Right renal cortex interstitium (tissue), 3 donors: ENCODE measurements around the gene PTPRD. TPM values are rescaled to one million over a fixed set of nuclear protein-coding genes. Genes with fewer than 3 reads are reported as not detected.
"Not testable (repeated sequence)": the region's sequence is repeated elsewhere in the genome, so short reads cannot be mapped to it uniquely, and the experiment has no call there.

ENCODE experiments used
- DNase-seq, 3 donors: peaks; one replicate each; pipeline ENCODE4 v3.0.0-alpha.2; 2013; ENCODE audit warnings: low read depth in 3 of 3, low spot score in 2 of 3
- polyA plus RNA-seq, 3 donors: library from polyadenylated mRNA; unstranded; fragments of 120-200 nt; gene quantifications; one replicate each; pipeline ENCODE4 v1.2.1, GENCODE V29; 2013; ENCODE audit not compliant: insufficient read length in 3 of 3

The PTPRD gene
- polyA plus RNA-seq, 3 donors, result 92.4 to 109 (median 101) TPM

DNA sequence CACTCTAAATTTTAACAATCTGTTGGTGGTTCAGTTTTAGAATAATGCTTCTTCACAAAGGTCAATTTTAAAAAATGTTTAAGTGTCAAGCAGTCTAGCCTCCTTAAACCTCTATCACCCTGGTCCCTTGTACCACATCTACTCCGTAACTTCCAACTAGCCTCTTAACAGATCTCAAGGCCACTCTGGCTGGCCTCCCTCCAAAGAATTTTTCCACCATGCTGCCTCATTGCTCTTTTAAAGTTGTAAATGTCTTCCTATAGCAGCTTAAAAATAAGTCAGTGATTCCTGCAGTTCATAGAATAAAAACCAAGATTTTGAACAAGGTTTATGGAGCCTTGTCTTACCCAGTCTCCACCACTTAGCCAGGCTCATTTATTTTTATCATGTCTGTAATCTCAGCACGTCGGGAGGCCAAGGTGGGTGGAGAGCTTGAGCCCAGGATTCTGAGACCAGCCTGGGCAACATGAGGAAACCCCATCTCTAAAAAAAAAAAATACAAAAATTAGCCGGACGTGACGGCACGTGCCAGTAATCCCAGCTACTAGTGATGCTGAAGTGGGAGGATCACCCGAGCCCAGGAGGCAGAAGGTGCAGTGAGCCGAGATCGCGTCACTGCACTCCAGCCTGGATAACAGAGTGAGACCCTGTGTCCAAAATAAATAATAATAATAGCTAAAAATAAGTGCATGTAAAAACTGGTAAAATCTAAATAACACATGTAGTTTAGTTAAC lies 1888.4 kb downstream of the PTPRD start:
- DNase-seq, result no peak

DNA sequence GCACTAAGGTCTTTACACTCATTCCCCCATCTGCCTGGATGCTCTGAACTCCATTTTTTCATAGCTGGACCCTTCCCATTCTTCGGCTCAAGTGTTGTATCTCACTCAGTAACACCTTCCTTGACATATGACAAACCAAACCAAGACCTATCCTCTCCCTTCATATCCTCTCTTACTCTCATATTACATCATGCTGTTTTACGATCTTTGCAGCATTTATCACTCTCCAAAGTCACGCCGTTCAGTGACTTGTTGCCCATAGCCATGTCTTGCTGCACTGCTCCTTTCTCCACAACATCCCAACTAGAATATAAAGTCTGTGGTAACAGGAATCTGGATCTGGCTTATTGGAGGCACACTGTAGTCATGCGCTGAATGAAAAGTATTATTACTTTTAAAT lies 1889.6 kb downstream of the PTPRD start:
- no peak for DNase-seq

DNA sequence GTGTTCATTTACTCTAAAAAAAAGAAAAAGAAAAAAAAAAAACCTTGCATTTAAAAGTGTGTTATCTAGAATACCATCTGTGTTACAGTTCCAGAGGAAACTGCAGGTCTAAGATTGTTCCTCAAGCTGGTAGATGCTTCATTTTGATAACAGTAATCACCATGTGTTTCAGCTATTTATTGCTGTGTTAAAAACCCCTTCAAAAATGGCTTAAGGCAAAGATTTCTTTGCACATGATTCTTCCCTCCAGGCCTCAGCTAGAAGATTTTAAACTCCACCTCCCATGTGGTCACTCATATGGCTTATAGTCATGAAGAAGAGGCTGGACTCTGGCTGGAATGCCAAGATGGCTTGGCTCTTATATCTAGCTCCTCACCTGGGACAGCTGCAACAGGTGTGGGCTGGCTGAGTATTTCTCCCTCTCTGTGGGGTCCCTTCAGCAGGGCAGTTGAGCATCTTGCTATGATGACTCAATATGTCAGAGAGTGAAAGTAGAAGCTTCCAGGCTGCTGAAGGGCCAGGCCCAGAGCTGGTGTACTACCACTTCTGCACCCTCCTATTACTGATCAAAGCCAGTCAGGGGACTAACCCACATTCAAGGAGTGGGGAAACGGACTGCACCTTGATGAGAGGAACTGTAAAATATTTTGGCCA lies 1892.8 kb downstream of the PTPRD start:
- DNase-seq, result no peak

DNA sequence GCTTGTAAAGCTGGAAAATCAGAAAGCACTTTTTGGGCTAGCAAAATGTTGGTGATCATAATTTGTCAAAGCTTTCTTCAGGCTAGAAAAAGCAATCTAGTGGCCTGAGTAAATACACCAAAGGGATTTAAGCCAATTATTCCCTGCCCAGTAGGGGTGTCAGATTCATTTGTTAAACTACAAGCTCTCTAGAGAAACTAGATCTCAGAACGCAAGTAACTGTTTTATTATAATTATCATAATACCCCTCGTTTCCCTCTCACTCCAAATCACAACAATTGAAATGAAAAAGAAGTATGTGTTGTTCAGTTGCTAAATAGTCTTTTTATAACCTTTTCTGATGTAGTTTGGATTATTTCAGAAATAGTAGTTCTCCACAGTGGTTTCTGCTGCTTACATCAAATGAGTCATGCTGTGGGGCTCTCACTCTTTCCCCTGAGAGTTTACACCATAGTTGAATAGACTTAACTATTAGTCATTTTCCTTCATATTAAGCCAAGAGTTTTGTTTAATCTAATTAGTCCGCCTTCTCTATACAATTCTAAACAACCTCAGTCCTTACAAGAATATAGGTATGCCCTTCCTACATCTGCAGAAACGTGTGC lies 1894.6 kb downstream of the PTPRD start:
- DNase-seq, result no peak

DNA sequence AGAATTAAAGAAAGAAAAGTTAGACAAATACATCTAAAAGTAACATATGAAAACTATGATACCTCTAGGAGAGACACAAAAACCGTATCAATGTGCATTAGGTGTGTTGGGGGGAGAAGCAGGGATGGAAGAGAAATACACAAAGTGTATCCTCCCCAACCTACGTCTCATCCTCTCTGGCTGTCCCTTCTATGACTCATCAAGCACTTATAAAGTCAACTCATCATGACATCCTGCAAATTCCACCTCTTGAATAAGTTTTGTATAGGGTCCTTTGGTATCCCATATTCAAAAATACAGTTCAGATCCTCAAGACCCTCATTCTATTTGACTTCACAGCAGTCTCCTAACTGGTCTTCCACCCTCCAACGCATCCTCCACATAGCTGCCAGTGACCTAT lies 1895.7 kb downstream of the PTPRD start:
- no peak for DNase-seq

DNA sequence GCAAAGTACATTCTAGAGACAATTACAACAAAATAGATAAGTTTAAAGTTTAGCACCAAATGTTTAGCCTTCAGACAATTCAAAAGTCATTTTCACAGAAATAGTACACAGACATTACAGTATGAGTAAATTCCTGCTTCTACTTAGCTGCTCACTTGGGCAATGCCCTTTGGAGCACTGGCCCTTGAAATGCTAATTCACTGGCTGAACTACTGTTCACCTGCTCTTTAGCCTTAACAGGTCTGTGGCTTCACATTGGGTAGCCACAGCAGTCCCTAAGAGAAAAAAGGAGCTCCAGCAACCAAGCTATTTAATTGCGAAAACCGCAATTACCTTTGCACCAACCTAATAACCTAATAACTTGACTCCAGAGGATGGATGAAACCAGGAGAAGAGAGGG lies 1897.0 kb downstream of the PTPRD start:
- DNase-seq, result no peak

DNA sequence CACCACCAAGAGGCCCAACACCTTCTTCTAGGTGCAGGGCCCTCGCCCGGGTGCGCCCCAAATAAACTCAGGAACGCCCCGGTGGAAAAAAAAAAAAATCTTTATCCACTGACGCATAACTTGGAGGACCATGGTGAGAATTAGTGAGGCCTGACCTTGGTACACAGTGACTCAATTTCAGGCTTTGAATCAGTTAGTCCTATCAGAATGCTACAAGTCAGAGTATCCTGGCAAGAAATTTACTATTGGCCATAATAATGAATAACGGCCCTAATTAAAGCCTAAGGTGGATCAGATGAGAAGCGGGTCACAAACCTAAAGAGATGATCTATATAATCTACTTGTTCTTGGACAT lies 1899.0 kb downstream of the PTPRD start:
- no peak for DNase-seq

DNA sequence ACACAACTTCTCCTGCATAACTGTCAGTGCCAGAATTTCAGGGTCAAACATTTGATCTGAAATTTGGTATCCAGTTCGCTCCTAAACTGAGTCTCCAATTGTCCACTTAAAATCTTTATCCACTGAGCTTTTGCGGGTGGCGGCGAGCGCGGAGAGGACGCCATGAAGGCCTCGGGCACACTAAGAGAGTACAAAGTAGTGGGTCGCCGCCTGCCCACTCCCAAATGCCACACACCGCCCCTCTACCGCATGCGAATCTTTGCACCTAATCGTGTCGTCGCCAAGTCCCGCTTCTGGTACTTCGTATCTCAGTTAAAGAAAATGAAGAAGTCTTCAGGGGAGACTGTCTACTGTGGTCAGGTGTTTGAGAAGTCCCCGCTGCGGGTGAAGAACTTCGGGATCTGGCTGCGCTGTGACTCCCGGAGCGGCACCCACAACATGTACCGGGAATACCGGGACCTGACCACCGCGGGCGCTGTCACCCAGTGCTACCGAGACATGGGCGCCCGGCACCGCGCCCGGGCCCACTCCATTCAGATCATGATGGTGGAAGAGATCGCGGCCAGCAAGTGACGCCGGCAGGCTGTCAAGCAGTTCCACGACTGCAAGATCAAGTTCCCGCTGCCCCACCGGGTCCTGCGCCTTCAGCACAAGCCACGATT lies 1899.5 kb downstream of the PTPRD start:
- no peak for DNase-seq

DNA sequence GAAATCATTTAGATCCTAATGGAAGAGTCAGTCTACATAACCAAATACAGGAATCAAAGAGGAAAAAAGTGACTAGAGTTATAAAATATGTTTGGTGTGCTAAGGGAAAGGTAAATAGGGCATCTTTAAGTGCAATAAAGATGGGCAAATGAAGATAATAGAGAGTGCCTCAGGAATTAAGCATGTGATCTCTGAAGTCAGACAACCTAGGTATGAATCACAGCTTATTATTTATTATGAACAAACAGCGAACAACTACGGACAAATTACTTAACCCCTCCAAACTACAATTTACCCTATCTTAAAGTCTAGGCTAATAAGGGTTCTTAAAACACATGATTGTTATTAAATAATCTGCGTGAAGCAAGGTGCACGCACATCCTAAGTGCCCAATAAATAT lies 1903.1 kb downstream of the PTPRD start:
- DNase-seq, result no peak

DNA sequence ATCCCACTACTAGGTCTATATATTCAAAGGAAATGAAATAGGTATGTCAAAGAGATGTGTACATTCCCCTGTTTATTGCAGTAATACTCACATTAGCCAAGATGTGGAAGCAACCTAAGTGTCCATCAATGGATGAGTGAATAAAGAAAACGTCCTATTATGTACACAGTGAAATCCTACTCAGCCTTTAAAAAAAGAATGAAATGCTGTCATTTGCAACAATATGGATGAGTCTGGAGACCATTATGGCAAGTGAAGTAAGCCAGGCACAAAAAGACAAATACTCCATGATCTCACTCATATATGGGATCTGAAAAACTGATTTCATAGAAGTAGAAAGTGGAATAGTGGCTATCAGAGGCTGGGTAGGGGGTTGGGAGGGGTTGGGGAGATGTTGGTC lies 1904.1 kb downstream of the PTPRD start:
- no peak for DNase-seq

DNA sequence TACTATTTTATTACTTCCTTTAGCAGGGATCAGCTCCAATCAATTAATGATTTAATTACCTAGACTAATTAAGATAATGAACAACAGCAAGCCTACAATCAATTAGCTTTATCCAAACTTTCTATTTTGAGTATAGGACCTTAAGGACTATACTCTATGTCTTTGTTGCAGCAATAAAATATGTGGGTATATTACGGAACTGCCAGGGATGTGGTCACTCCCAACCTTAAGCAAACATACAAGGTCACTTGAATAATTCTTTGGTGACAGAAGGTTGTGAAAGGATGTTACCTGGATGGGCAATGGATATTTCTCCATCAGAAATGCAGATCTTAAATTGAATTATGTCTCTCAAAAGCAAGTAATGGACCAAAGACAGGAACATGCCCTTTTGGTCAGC lies 1905.8 kb downstream of the PTPRD start:
- DNase-seq, result no peak

DNA sequence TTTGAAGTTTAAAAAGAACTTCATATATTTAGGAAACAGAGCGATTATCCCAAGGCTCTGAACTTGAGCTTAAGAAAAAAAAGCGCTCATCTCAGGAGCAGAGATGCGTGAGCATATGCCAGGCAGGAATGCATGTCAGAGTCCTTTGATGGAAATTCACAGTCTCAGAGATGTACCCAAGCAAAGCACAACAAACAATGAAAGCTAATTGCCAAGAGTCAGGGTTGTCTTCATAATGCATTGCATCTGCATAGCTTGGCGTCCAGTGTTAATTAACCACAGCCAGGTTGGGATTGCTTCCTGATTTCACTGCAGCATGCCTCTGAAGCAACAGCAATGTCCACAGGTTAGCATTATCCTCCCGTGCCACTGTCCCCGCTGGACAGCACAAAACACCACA lies 1906.3 kb downstream of the PTPRD start:
- no peak for DNase-seq

DNA sequence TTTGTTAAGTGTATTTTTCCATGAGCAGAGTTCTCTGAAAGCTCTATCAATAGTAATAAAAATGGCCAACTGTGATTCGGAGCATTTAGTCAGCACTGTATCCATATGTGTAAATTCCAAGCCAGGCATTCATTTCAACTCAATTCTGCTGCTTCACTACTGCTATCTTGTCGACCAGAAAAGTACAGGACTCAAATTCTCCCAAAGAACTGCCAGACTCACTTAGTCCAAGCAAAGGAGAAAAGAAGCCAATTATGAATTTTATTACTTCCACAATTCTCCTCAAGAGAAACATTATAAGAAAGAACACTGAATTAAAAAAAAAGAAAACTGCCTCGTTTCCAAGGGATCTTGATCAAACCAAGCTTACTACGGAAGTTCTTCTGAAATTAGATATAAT lies 1906.9 kb downstream of the PTPRD start:
- DNase-seq, result no peak

DNA sequence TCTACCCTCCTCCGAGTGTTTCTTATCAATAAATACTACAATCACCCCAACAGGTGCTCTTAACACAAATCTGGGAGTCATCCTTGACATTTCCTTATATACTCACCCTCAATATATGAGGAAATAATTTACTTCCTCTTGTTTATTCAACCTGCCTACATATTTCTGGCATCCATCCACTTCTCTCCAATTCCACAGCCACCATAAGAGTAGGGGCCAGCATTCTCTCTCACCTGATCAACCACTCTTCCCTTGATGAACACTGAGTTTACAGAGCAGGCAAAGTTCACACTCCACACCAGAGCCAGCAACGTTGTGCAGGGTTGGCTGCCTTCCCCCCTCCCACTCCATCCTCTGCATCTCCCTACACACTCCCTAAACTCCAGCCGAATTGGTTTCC lies 1908.9 kb downstream of the PTPRD start:
- no peak for DNase-seq

DNA sequence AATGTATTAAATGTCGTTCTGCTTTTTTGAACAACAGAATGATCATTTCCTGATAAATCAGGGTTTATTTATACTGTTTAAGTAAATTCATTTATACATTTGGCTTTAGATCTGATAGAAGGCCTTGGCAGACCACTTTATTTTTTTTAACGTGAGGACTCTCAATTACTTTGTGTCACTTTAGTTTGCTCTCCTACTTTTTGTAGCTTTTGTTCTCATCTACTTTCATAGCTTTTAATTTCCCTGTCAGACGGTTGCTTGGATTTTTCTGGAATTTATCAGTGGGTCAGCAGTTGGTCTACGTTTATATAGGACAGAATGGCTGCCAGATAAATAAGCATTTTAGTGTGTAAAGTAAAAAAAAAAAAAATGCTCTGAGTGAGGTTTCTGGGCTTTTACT lies 1910.9 kb downstream of the PTPRD start:
- no peak for DNase-seq

DNA sequence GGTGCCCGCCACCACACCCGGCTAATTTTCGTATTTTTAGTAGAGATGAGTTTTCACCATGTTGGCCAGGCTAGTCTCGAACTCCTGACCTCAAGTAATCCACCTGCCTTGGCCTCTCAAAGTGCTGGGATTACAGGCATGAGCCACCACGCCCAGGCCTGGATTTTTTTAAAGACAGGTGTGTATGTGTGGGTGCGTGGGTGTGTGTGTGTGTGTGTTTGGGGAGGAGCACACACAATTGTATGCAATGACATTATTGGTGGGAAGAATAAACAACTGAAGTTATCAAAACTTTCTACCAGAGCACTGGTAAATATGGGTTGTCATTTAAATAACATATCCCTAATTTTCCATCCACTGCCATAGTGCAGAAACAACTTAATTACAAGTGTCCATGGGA lies 1915.2 kb downstream of the PTPRD start:
- not testable (repeated sequence) for DNase-seq

DNA sequence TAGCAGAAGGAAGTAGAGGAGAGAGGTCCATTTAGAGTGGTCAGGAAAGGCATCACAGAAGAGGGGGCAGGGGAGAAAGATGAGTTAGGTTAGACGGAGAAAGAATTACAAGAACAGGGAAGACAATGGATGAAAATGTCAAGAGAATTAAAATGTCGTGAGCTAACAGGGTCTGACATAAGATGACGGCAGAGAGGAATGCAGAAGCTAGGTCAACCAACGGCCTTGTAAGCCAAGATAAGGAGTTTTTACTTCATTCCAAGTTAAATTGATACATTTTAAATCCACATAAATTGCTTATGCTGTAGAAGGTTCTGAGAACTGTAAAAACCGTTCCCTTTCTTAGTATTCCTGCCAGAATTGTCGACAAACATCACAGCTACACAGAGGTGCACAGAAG lies 1916.3 kb downstream of the PTPRD start:
- no peak for DNase-seq

DNA sequence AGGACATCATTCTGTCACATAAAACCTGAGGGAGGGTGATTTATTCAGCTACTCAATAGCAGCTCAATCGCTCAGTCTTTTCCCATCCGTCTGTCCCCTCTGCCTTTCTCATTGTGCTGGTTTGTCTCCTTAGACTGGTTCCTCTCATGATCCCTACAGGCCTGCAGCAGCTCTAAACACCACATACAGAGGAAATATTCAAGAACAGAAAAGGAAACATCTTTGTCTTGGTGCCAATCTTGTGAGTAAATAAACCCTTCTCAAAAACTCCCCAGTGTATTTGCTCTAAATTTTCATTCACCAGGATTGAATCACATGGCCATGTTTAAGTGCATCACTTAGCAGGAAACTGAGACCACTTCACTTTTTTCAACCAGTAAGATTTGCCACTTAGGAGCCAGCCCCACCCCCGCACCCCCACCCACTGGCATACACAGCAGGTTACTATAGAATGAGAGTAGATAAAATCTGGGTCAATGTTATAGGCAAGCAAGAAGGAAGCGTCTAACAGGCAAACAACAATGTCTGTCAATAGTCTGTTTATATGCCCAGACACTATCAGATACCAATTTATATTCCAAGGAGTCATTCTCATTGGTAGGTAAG lies 1917.7 kb downstream of the PTPRD start:
- DNase-seq, result no peak

DNA sequence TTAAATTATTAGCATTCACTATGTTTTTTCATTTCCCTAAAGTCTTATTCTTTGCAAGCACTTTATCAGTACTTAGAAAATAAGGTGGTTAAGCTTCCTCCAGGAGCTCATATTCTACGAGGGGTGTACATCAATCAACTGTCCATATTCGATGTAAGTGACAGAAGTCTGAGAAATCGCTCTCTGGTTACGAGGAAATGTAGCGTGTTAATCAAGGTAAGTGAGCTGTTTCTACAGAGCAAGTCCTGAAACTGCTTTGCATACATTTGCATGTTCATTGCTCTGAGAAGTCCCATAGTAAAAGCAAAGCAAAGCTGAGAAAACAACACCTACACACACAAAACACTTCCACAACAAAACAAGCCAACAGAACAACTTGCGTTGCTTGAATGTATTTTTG lies 1919.3 kb downstream of the PTPRD start:
- DNase-seq, result no peak

DNA sequence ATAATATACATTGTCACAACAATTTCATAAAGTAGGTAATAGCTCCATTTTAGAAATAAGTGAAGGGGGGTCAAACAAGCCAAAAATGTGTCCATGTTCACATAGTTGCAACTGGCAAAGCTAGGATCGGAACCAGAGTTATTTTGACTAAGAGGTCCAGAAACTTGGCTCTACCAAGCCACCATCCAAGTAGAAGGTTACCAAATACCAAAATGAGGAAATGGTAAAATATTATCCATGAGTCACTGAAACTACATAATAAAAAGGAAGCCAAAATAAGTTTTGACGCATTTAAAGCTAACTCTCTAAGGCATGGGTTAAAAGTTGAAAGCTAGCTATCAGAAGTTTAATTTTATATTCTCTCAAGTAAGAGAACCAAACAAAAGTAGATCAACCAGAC lies 1926.3 kb downstream of the PTPRD start:
- no peak for DNase-seq

DNA sequence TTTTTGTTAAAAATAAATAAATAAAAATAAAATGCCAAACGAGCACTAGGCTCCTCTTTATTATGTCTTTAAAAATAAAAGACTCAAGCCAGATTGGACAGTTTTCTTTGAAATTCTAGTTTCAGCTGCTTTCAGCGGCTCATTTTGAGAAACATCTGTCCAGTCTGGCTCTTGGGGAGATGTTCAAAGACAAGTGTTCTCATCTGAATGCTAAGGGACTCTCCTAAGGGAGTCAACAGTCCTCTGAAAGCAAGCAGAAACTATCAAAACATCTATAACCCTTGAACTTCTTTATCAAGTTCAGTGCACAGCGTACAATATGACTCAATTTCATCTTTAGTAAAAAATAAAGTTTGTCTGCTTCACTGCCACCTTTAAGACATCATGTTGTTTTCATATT lies 1927.0 kb downstream of the PTPRD start:
- DNase-seq, result no peak
